DOHH2 (cell line): ENCODE data around the gene CHRNA9.

ENCODE experiments used
- EZH2phosphoT487 ChIP-seq: fragments of 200-600 bp; sonication (generic); IDR thresholded peaks from 2 replicates; pipeline ENCODE4 v1.6.1; 2017; ENCODE audit warnings: borderline replicate concordance, mild to moderate bottlenecking, antibody characterized with exemption, low read length, moderate library complexity, mixed read lengths
- TF ChIP-seq, protein P1 (sequence below): fragments of 200-600 bp; sonication (generic); IDR thresholded peaks from one replicate; pipeline ENCODE4 v1.5.1; 2014; ENCODE audit warnings: antibody characterized with exemption, mild to moderate bottlenecking, low read depth, low read length; ENCODE audit not compliant: poor library complexity, severe bottlenecking

DNA sequence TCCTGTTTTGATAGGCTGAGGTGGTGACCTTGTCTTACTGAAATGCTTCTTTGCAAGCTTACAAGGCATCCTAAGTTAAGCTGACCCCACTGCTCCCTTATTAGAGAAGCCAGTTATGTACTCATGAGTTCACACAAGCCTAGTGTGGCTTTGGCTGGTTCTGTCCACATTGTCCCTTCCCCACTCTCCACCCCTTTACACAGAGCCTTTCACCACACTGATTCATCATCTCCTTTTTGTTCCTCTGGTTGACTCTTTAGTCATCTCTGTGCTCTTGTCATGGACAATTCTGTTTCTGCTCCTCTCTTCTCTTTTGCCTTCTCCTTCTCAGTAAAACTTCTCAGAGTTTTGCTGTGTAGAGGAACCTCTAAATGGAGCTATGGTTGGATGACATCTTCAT, 4.9 kb downstream of the CHRNA9 start:
- TF ChIP-seq, protein P1, sequence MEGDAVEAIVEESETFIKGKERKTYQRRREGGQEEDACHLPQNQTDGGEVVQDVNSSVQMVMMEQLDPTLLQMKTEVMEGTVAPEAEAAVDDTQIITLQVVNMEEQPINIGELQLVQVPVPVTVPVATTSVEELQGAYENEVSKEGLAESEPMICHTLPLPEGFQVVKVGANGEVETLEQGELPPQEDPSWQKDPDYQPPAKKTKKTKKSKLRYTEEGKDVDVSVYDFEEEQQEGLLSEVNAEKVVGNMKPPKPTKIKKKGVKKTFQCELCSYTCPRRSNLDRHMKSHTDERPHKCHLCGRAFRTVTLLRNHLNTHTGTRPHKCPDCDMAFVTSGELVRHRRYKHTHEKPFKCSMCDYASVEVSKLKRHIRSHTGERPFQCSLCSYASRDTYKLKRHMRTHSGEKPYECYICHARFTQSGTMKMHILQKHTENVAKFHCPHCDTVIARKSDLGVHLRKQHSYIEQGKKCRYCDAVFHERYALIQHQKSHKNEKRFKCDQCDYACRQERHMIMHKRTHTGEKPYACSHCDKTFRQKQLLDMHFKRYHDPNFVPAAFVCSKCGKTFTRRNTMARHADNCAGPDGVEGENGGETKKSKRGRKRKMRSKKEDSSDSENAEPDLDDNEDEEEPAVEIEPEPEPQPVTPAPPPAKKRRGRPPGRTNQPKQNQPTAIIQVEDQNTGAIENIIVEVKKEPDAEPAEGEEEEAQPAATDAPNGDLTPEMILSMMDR = no peak
- TF ChIP-seq EZH2phosphoT487 = no peak
